KMS-11 (cell line): ENCODE data around the gene MAPK1.
"Not testable (repeated sequence)": the region's sequence is repeated elsewhere in the genome, so short reads cannot be mapped to it uniquely, and the experiment has no call there.

ENCODE experiments used
- H2AFZ ChIP-seq: fragments of 200-600 bp; sonication (generic); 2 replicates; pipeline ENCODE4 v1.6.1; 2016; ENCODE audit warnings: antibody characterized with exemption, mixed run types, low read depth
- H3K27ac ChIP-seq: fragments of 200-600 bp; sonication (generic); 2 replicates; pipeline ENCODE4 v1.6.1; 2016; ENCODE audit warnings: mild to moderate bottlenecking, mixed run types
- H3K27me3 ChIP-seq: fragments of 200-600 bp; sonication (generic); 2 replicates; pipeline ENCODE4 v1.6.1; 2017; ENCODE audit warnings: mild to moderate bottlenecking, low read depth, mixed run types, moderate library complexity; ENCODE audit not compliant: insufficient read depth
- H3K36me3 ChIP-seq: fragments of 200-600 bp; sonication (generic); 2 replicates; pipeline ENCODE4 v1.6.1; 2017; ENCODE audit warnings: mild to moderate bottlenecking, mixed run types; ENCODE audit not compliant: insufficient read depth
- H3K4me1 ChIP-seq: fragments of 200-600 bp; sonication (generic); 2 replicates; pipeline ENCODE4 v1.6.1; 2016; ENCODE audit warnings: mild to moderate bottlenecking, low read depth, mixed run types; ENCODE audit not compliant: poor library complexity, severe bottlenecking
- H3K4me2 ChIP-seq: fragments of 200-600 bp; sonication (generic); 2 replicates; pipeline ENCODE4 v1.7.0; 2016; ENCODE audit warnings: mild to moderate bottlenecking, mixed run types
- H3K4me3 ChIP-seq: fragments of 200-600 bp; sonication (generic); IDR thresholded peaks from 2 replicates; pipeline ENCODE4 v1.6.1; 2017; ENCODE audit warnings: low read depth, low read length, mixed read lengths; ENCODE audit not compliant: insufficient read depth
- H3K79me2 ChIP-seq: fragments of 200-600 bp; sonication (generic); 2 replicates; pipeline ENCODE4 v1.6.1; 2016; ENCODE audit warnings: low read depth, mixed run types; ENCODE audit not compliant: insufficient read depth
- H3K9ac ChIP-seq: fragments of 200-600 bp; sonication (generic); 2 replicates; pipeline ENCODE4 v1.6.1; 2016; ENCODE audit warnings: mild to moderate bottlenecking, mixed run types
- H4K20me1 ChIP-seq: fragments of 200-600 bp; sonication (generic); 2 replicates; pipeline ENCODE4 v1.6.1; 2016; ENCODE audit warnings: mild to moderate bottlenecking, mixed run types; ENCODE audit not compliant: insufficient read depth
- TF ChIP-seq, protein P1 (sequence below): fragments of 200-600 bp; sonication (generic); conservative IDR thresholded peaks from 2 replicates; pipeline ENCODE4 v1.6.1; 2017; ENCODE audit warnings: low read depth, mild to moderate bottlenecking, antibody characterized with exemption, low read length, moderate library complexity, mixed read lengths

The MAPK1 gene

GRCh38 chr22:21867528-21868266, at the start of gene MAPK1:
TSS of gene MAPK1 (minus strand) at chr22:21867645. CDS start at chr22:21867440, 205 bp downstream.
- H3K27ac ChIP-seq, result peak within 1 kb of the TSS; percentile 67
- TF ChIP-seq, protein P1, sequence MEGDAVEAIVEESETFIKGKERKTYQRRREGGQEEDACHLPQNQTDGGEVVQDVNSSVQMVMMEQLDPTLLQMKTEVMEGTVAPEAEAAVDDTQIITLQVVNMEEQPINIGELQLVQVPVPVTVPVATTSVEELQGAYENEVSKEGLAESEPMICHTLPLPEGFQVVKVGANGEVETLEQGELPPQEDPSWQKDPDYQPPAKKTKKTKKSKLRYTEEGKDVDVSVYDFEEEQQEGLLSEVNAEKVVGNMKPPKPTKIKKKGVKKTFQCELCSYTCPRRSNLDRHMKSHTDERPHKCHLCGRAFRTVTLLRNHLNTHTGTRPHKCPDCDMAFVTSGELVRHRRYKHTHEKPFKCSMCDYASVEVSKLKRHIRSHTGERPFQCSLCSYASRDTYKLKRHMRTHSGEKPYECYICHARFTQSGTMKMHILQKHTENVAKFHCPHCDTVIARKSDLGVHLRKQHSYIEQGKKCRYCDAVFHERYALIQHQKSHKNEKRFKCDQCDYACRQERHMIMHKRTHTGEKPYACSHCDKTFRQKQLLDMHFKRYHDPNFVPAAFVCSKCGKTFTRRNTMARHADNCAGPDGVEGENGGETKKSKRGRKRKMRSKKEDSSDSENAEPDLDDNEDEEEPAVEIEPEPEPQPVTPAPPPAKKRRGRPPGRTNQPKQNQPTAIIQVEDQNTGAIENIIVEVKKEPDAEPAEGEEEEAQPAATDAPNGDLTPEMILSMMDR, result peak; percentile 52
- no peaks in the 10 kb centered on the region for H3K27me3 ChIP-seq
- peak within 1 kb of the TSS; percentile 74 for H2AFZ ChIP-seq
- peaks cover 32% of the 10 kb centered on the region for H3K4me1 ChIP-seq
- no peaks in the 10 kb centered on the region for H3K36me3 ChIP-seq
- no peak within 1 kb of the TSS for H3K4me3 ChIP-seq
- peak within 1 kb of the TSS; percentile 76 for H3K4me2 ChIP-seq
- H4K20me1 ChIP-seq, result peaks cover 6% of the 10 kb centered on the region
- peak within 1 kb of the TSS; percentile 54; the same call in 1 of the 2 replicates for H3K9ac ChIP-seq
- H3K79me2 ChIP-seq, result peaks cover 42% of the 10 kb centered on the region

DNA sequence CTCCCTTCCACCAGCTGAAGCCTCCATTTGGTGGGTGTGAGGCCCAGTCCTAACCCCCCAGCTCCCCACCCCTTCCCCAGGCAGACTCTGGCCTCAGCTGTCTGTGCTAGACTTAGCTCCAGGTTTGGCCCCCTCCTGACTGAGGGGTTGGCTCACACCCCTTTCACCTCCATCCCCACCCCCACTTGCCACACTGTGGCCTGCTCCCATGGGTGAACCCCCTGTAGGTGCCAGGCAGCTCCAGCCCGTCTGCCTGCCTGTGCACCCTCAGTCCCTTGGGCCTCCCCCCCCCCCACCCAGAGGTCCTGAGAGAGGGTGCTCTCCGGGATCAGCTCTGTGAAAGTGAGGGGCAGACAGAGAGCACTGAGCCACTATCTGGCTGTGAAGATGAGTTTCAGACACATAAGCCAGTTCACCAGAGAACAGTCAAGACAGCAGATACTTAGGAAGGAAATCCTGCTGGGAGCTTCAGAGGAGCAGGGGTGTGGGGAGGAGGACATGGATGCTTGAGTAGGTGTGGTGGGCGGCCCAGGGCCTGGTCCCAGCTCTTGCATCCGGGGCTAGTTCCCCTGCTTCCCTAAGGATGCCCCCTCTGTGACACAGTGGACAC, 49.0 kb upstream of the MAPK1 start:
- H3K27me3 ChIP-seq, result no peaks in the 10 kb centered on the region
- TF ChIP-seq, protein P1, result no peak

DNA sequence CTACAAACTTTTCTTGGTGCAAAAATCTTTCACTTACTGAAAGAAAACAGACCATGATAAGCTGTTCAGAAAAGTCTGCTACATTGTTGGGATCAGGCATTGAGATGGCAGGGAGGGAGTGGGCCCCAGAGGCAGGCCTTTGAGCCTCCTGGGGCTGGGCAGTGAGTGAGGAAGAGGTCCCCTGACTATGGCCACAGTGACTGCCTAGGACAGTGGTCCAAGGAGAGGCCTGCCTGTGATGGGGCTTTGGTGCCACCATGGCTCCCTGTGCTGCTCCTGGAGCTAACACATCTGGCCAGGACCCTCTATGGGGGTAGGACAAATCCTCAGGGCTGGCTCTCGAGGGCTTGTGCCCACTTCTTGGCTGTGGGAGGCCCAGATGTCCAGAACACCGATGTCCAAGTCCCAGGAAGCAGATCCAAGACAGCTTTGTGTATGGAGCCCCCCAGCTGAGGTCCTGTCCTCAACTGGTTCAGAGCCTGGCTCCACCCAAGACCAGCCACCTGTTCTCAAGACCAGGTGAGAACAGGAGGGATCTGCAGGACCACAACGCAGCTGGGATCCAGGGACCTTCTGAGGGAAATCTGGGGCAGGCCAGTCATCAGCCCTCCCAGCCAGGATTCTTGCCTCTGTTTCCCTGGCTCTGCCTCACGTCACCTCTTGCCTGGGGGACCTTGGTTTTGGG, 48.3 kb upstream of the MAPK1 start:
- Histone ChIP-seq H4K20me1 (no peaks in the 10 kb centered on the region), H3K4me1 (no peaks in the 10 kb centered on the region), H3K27ac (no peak overlapping the region), H2AFZ (no peak overlapping the region), H3K4me2 (no peak overlapping the region), H3K36me3 (no peaks in the 10 kb centered on the region), H3K27me3 (no peaks in the 10 kb centered on the region), H3K9ac (no peak overlapping the region), H3K4me3 (no peak overlapping the region), H3K79me2 (no peaks in the 10 kb centered on the region)
- TF ChIP-seq, protein P1, result no peak

More for the DNA sequence above, 49.0 kb upstream of the MAPK1 start:
- Histone ChIP-seq H3K4me3 (no peak overlapping the region), H3K27ac (no peak overlapping the region), H3K4me1 (no peaks in the 10 kb centered on the region), H4K20me1 (no peaks in the 10 kb centered on the region), H2AFZ (no peak overlapping the region), H3K4me2 (no peak overlapping the region), H3K9ac (no peak overlapping the region), H3K36me3 (no peaks in the 10 kb centered on the region), H3K79me2 (no peaks in the 10 kb centered on the region)

- not testable (repeated sequence) for H3K79me2 ChIP-seq, H3K9ac ChIP-seq, H3K36me3 ChIP-seq, H3K27ac ChIP-seq, H4K20me1 ChIP-seq, H3K4me1 ChIP-seq, H2AFZ ChIP-seq, H3K4me3 ChIP-seq, H3K27me3 ChIP-seq, H3K4me2 ChIP-seq
Observed at GRCh38 chr22:21914033-21914642, 46.7 kb upstream of the MAPK1 start.

DNA sequence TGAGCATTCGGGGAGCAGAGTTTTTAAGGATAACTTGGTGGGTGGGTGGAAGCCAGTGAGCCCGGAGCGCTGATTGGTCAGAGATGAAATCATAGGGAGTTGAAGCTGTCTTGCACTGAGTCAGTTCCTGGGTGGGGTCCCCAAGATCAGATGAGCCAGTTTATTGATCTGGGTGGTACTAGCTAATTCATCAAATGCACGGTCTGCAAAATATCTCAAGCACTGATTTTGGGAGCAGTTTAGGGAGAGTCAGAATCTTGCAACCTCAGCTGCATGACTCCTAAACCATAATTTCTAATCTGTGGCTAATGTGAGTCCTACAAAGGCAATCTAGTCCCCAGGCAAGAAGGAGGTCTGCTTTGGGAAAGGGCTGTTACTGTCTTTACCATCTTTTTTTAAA, 42.9 kb upstream of the MAPK1 start:
- H3K4me1 ChIP-seq, H3K27me3 ChIP-seq, H4K20me1 ChIP-seq, H3K4me2 ChIP-seq, H3K79me2 ChIP-seq, H3K4me3 ChIP-seq, H2AFZ ChIP-seq, H3K27ac ChIP-seq, H3K9ac ChIP-seq, H3K36me3 ChIP-seq: not testable (repeated sequence)
